Measurements from ENCODE around the gene WNT16.
"Not testable (repeated sequence)": the region's sequence is repeated elsewhere in the genome, so short reads cannot be mapped to it uniquely, and the experiment has no call there.

The WNT16 gene

DNA sequence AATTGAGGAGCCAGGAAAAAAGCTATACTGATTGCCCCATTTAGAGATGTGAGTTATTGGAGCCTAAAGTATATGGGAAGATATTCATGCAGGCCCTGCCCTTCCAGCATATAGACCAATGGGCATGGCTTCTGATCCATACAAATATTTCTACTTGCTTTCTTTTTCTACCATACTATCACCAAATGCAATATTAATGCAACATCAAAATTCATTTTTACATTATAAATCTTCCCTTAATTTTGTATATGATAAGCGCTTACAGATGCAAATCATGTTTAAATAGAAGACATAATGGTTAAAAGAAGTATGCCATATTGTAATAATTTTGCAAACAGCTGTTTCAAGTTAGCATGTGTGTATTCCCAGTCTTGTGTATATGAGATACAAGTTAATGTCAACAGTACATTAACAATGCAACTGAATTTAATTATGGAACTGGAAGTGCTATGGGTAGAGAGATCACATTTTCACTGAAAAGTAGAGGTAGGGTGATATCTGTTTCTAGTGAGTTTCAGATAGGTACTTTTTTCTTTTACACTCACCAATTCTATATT lies 24.6 kb upstream of the WNT16 start:
- in situ Hi-C loops (cut with HindIII; ENCODE audit: low sequenced_read_pairs): loop anchor here (5.0 kb wide), 1 partner anchor 47 kb away; no protein-coding TSS in a partner anchor

DNA sequence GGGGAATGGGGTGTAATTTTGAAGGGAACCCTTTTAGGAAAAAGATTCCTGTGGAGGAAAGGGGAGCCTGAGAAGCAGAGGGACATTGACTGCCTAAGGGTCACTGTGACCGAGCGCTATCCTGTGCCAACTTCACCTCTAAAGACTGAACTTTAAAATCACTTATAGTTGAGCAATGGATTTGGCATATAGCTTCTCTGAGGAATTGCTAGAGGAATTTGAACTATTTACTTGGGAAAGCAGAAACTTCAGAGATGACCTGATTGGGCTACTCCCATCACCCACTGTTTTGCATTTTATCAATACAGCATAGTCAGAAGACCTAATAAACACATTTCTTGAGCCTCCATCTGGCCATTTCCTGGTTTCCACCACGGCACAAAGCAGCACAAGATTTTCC lies 23.7 kb upstream of the WNT16 start:
- in situ Hi-C loops (cut with HindIII; ENCODE audit: low sequenced_read_pairs): no loop called here

DNA sequence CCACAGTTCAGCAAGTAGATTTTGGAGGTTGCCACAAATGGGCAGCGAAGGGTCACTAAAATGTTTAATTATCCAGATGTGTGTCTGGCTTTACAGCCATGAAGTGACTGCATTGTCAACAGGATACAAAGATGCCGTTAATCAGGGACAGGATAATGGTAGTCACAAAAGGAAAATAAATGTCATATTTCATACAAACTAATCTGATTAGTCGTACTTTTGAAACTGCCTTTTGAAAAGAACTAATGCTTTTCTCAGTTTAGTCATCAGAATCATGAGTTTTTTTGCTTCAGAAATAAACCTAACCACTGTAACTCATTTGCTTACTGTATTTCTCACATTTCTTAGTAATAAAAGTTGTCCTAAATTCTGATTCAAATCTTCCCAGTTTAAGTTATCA lies 22.2 kb upstream of the WNT16 start:
- in situ Hi-C loops (cut with HindIII; ENCODE audit: low sequenced_read_pairs): no loop called here

DNA sequence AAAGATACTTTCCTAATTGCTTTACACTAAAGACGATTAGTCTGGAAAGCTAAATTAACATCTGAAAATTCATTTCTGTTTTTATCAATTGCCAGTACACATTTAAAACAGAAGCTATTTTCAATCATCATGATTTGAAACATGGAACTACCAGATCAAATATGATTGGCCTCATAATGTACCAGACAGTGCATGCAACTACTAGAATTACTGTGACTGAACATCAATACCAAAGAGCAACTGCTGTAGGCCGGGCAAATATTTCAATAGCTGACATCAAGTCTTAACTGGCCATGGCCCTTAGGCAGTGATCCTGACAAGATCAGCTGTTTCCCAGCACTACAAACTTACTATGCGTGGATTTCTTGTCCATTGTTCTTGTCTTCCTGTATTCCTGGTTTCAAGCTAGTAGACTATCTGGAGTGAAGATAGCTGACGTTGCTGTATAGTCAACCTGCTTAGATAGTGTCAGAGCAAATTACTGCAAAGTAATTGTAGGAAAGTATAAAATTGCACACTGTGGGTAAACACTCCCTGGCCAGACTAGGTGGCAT lies 21.7 kb upstream of the WNT16 start:
- in situ Hi-C loops (cut with HindIII; ENCODE audit: low sequenced_read_pairs): no loop called here

DNA sequence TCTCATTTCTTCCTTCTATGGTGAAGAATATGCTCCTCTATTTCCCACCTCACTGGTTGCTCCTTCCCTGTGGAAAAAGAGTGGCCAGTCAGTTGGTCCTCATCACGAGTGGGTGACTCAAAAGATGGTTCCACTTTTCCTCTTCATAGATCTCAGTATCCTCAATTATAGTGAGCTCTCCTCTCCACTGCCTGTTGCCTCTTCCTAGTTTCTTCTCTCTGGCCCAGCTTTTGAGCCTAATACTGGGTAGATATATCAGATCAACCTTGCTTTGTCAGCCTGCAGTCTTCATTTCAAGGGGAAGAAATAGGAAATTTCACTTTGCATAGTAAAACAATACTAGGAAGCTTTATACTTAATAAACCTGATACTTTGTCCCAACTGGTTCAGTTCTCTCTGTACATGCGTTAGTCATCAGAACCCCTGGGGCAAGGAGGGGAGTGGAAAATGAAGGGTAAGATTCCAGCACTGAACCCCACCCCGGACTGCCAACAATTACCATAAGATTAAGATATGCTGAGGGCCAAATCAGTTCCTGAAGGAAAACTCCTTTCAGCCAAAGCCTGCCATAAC lies 15.5 kb upstream of the WNT16 start:
- in situ Hi-C loops (cut with HindIII; ENCODE audit: low sequenced_read_pairs): no loop called here

DNA sequence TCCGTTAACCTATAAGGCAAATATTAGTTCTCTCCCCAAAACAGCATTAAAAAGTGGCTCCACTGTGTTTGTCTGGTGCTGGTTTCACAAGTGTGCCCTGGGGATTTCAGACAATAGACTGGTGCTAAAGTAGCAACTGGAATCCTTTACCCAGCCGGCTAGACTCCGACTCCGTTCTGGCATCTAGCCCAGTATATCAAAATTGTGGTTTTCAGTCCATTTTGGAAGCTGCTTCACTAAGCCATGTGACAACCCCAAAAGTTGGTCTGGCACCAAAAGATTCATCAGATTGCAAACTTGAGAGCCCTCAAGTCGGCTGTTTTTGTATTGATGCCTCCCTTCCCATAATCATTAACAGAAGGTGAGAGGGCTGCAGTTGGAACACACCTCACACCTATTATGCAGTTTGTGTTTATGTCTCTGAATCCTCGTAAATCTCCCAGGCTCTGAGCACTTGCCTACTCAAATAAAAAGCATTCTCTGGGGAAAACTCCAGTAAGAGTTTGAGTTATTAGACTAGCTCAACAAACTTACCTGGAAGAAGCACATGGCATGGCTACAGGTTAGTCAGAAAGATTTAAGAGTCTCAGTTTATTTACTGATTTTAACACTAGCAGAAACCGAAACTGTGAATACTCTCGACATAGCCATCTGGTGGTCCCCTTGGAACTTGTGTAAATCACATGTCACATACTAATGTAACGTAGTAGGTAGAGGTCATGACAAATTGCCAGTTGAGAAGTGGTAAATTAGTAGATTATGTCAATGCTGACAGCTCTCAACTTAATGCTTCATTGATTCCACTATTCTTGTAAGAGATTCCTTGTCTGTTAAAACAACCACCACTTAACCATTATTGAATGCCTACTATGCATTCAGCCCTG lies 14.8 kb upstream of the WNT16 start:
- in situ Hi-C loops (cut with HindIII; ENCODE audit: low sequenced_read_pairs): no loop called here

DNA sequence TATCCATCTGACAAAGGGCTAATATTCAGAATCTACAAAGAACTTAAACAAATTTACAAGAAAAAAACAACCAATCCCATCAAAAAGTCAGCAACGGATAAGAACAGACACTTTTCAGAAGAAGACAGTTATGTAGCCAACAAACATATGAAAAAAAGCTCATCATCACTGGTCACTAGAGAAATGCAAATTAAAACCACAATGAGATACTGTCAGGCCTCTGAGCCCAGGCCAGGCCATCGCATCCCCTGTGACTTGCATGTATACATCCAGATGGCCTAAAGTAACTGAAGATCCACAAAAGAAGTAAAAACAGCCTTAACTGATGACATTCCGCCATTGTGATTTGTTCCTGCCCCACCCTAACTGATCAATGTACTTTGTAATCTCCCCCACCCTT lies 13.6 kb upstream of the WNT16 start:
- in situ Hi-C loops (cut with HindIII; ENCODE audit: low sequenced_read_pairs): not testable (repeated sequence)

DNA sequence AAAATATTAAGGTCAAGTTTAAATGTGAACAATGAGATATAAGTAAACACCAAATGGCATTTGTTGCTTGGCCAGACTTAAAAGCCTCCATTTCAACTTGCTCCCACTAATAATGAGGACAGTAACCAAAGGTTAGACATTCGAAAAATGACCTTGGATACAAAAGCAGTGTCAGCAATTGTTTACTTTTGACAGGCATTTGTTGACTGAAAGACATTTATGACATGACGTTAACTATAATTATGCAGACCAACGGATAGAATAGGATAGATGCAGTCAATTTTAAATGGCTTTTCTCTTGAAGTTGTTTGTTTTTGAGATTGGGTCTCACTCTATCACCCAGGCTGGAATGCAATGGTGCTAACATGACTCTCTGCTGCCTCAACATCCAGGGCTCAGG lies 6.3 kb upstream of the WNT16 start:
- in situ Hi-C loops (cut with HindIII; ENCODE audit: low sequenced_read_pairs): no loop called here

DNA sequence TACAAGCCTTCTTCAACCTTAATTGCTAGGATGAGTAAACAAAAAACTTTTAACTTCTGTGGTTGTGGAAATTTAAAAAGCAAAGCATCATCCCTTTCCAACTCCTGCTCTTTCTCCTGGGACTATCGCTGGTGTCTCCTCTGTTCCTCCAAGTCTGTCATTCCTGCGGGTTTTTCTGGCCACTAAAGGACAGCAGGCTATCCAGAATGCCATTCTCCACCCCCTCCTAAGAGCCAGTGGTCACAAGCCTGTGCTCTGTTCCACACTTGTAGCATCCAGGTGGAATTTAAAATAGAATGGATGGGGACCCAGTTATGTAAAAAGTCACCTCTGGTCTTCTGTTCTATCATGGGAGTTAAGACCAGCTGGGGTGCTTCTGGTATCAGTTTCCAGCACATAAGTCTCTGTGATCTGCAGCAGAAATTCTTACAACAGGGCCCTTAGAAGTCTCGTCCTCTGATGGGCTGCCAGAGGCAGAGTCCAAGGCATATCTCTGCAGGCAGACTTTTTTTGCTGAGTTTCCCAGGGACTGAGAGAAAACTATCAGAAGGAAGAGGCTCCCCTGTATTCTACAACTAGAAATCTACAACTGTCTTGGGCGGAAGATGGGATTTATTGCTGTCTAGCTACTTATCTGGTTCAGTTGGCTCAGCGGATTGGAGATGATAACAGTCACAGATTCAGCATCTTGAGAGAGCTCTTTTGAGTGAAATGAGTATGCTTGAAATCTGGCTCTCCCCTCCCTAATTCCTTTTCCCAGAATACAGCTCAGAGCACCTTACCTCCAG lies 5.1 kb upstream of the WNT16 start:
- in situ Hi-C loops (cut with HindIII; ENCODE audit: low sequenced_read_pairs): no loop called here

DNA sequence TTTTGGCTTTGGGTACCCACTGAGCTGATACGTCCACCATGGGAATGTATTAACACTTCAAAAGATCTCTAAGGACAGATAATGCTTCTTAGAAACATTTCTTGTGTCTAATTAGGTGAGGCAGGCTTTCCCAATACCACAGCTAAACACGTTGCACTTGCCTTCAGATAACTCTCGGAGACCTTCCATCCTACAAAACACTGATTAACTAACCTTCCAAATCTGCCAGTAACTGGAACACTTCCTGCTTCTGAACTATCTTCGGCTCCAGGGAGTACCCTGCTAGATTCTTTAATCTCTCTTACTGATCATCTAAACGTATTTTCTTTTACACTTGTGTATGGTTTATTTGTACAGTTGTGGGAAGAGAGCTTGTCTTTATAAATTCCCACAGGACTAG lies 1.1 kb upstream of the WNT16 start:
- in situ Hi-C loops (cut with HindIII; ENCODE audit: low sequenced_read_pairs): no loop called here

DNA sequence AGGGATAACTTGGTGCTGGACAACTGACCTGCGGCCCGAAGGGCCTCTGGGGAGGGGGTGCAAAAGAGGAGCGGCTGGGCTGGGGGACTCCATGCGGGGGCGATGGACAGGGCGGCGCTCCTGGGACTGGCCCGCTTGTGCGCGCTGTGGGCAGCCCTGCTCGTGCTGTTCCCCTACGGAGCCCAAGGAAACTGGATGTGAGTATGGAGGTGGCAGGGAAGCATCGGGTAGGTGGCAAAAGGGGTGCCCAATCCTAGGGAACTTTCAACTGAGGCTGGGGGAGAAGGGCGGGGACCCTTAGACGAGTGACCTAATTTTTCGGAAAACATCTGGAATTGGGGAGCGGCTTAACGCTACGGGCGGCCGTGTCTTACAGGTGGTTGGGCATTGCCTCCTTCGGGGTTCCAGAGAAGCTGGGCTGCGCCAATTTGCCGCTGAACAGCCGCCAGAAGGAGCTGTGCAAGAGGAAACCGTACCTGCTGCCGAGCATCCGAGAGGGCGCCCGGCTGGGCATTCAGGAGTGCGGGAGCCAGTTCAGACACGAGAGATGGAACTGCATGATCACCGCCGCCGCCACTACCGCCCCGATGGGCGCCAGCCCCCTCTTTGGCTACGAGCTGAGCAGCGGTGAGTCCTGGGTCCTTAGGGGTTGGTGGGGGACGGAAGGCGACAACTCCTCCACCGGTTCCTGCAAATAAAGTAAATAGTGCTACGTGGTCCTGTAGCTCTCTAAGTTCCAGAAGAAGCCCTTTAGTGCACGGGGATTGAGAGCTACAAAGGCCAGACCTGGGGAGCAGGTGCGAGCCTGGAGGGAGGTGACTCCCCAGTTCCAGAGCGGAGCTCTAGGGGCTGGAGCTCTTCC lies 622 bp downstream of the WNT16 start:
- in situ Hi-C loops (cut with HindIII; ENCODE audit: low sequenced_read_pairs): no loop called here

DNA sequence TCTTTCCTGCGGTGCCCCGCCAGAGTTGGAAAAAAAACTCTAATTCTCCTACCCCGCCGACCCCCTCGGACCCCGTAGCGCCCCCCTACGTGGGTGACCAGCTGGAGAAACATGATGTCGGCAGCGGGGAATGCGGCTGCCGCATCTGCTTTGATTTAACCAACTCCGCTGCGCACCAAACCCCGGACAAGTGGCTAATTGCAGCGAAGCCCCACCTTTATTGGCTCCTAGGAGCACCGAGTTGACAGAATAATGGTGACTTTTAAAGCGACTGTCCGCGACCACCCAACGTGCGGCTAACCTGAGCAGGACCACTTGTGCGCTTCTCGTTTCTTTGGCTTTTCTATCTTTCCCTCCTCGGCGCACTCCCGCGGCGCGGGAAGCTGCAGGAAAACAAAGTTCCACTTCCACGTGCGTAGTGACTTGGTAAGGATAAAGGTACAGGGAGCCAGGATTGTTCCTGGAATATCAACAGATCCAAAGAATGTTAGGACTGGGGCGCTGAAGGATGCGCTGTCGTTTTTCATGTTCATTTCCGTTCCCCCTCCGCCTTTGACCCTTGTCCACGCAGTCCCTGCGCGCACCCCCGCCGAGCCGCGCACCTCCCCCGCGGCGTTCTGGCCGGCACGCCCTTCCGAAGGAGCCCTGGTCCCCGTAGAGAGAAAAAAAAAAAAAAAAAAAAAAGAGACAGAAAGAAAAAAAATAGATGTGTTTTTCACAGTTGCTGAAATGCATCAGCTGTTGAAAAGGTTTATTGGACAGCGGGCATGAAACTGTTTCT lies 1.4 kb downstream of the WNT16 start:
- in situ Hi-C loops (cut with HindIII; ENCODE audit: low sequenced_read_pairs): no loop called here

DNA sequence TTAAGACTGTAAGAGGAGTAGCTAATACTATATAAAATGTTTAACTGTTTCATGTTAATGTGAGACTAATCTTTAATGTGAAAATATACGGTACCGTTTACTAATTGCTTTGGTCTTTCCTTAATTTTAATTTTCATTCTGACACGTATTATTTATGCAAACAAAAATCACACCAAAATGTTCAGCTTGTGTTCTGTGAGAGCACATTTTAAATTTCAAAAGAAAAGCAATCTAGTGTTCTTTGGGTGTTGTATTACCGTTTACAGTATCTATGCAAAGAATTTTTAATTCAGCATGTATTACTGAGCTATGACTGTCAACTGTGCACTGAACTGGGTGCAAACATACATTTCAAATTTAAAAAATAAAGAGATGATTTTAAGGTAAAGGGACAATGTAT lies 2.2 kb downstream of the WNT16 start:
- in situ Hi-C loops (cut with HindIII; ENCODE audit: low sequenced_read_pairs): no loop called here

DNA sequence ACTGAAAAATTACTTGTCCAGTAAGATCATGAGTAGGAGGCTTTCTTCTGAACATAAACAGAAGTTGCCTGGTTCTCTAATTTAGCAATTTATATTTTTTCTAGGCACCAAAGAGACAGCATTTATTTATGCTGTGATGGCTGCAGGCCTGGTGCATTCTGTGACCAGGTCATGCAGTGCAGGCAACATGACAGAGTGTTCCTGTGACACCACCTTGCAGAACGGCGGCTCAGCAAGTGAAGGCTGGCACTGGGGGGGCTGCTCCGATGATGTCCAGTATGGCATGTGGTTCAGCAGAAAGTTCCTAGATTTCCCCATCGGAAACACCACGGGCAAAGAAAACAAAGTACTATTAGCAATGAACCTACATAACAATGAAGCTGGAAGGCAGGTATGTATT lies 2.8 kb downstream of the WNT16 start:
- in situ Hi-C loops (cut with HindIII; ENCODE audit: low sequenced_read_pairs): no loop called here

DNA sequence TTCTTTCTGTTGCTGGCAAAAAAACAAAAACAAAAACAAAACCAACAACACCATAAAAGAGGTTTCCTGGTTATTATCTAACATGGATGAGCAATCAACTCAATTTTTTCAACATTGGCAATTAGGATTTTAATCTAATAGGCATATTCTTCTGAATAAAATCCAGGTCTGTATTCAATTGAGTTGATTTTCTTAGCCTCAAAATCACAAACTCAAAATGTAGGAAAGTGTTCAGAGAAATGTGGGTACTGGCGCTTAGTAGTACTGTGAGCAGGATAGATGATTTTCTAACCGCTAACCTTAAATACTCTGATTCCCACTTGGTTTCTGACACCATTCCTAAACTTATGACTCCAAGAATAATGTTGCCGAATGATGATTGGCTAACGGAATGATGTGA lies 5.6 kb downstream of the WNT16 start:
- in situ Hi-C loops (cut with HindIII; ENCODE audit: low sequenced_read_pairs): no loop called here

DNA sequence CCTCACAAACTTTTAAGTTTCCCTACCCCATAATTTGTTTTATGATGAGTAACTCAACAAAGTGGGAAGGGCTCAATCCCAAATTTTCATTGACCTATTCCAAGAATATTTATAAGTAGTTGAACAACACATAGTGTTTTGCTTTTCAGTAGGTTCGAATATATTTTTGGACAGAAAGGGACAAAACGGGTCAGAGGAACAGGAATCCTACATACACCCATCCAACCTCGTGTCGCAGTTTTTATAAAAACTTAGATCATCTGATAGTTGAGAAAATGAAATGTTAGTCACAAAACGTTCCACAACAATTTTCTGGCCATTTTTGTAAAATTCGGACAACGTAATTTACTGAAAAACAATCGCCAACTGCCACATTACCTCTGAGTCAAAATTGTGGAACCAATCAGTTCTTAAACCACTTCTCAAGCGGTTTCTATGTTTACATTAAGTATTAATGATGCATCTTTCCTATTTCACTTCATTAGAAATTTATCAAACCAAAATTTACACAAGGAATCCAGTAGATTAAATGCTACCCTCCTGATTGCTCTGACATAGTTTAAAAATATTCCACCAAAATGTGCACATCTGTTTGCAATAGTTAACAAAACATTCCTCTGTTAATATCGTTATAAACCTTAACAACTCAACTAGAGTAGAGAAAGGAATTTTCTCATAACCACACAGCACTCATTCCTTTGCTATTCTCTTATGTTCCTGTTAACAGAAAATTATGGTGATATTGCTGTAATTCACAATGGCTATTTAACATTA lies 6.3 kb downstream of the WNT16 start:
- in situ Hi-C loops (cut with HindIII; ENCODE audit: low sequenced_read_pairs): no loop called here

DNA sequence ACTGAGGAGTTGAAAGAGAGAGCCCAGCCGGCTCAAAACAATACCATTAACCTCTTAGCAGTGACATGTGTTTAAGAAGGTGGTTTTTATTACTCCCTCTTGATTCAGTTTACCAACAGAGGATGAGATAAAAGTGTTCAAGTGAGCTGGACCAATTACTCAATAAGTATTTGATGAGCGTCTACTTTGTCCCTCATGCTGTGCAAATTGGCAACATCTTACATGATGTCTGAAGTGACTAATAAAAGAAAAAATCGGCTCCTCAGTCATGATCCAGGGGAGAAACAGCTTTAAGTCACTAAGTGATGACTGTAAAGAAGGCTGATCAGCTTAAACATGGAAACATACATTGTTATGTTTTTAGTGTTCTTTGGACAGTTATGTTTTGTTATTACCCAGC lies 7.8 kb downstream of the WNT16 start:
- in situ Hi-C loops (cut with HindIII; ENCODE audit: low sequenced_read_pairs): no loop called here

DNA sequence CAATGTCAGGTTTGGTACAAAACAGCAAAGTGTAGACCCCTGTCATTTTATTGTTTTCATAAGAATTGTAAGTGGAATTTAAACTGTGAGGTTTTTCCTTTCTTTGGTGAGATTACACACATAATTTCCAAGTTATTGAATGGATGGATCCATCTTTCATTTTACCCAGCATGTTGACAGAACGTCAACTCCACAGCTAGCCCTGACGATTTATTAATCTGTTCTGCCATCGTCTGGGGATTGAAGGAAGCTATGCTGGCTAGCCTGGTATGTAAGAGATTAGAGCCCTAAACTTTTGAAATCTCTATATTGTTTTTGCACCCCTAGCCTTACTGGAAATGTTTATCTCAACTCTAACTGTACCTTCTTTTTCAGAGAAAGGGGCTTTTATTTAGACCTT lies 8.6 kb downstream of the WNT16 start:
- in situ Hi-C loops (cut with HindIII; ENCODE audit: low sequenced_read_pairs): no loop called here

DNA sequence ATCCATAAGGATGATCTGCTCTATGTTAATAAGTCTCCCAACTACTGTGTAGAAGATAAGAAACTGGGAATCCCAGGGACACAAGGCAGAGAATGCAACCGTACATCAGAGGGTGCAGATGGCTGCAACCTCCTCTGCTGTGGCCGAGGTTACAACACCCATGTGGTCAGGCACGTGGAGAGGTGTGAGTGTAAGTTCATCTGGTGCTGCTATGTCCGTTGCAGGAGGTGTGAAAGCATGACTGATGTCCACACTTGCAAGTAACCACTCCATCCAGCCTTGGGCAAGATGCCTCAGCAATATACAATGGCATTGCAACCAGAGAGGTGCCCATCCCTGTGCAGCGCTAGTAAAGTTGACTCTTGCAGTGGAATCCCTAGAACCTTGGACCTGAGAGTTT lies 10.3 kb downstream of the WNT16 start:
- in situ Hi-C loops (cut with HindIII; ENCODE audit: low sequenced_read_pairs): no loop called here

All from endothelial cell of hepatic sinusoid (primary cell).